ENCODE data around the gene CAPS. TPM values are rescaled to one million over a fixed set of nuclear protein-coding genes. Genes with fewer than 3 reads are reported as not detected.
A peak's percentile ranks its signal among the peaks of the same experiment; 100 is the strongest.

Gene CAPS
- total RNA-seq, 1 experiment from 2014 or later = 2.3 TPM

DNA sequence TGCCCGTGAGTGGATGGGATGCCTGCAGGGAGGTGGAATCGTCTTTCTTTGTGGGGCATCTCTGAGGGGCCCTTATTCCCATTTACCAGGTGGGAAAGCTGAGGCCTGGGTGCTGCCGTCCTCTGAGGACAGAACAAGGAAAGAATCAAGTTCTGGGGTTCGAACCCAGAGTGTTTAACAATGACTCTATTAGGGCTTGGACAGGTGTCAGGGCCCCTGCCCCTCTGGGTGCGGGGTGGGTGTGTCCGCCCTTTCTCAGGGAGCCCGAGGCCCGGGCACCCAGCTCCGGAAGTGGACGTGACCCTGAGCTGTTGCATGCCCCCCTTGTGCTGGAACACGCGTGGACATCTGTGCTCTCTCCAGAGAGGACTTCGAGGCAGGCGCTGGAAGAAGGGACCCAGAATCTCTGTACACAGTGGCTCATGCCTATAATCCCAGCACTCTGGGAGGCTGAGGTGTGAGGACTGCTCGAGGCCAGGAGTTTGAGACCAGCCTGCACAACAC is 21.2 kb upstream of the CAPS start:
- no peak overlapping the region for H2BK15ac ChIP-seq (ENCODE audit: low read depth, low read length)
- H3K23ac ChIP-seq (ENCODE audit: insufficient read length, low read depth, low read length) = no peak overlapping the region
- H3K23me2 ChIP-seq (ENCODE audit: insufficient read length, low read depth, low read length, poor library complexity, severe bottlenecking) = no peaks in the 10 kb centered on the region
- Mint-ChIP-seq H3K36me3 (ENCODE audit: insufficient read depth in 1 of 3, low read depth in 3 of 3) (peaks cover 3 to 11% (median 8%) of the 10 kb centered on the region in 3 experiments; a peak in 6 of 7 replicates), H3K27me3 (ENCODE audit: low read depth) (peaks cover 28% of the 10 kb centered on the region), H3K9me3 (no peaks in the 10 kb centered on the region), H3K4me1 (peaks cover 10 to 15% of the 10 kb centered on the region in 2 experiments), H3K27ac (peak overlapping the region in 1 of 3 experiments; percentile 40; a peak in 1 of 7 replicates), H3K4me3 (no peak overlapping the region)
- TF ChIP-seq, protein P1, sequence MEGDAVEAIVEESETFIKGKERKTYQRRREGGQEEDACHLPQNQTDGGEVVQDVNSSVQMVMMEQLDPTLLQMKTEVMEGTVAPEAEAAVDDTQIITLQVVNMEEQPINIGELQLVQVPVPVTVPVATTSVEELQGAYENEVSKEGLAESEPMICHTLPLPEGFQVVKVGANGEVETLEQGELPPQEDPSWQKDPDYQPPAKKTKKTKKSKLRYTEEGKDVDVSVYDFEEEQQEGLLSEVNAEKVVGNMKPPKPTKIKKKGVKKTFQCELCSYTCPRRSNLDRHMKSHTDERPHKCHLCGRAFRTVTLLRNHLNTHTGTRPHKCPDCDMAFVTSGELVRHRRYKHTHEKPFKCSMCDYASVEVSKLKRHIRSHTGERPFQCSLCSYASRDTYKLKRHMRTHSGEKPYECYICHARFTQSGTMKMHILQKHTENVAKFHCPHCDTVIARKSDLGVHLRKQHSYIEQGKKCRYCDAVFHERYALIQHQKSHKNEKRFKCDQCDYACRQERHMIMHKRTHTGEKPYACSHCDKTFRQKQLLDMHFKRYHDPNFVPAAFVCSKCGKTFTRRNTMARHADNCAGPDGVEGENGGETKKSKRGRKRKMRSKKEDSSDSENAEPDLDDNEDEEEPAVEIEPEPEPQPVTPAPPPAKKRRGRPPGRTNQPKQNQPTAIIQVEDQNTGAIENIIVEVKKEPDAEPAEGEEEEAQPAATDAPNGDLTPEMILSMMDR (conservative IDR thresholded peaks at IDR 0.05) = no peak; the same call in 2 of the 3 replicates
- H2AK5ac ChIP-seq (ENCODE audit: insufficient read length, low read length) = no peak overlapping the region
- H3K9ac ChIP-seq (ENCODE audit: extremely low read depth, insufficient read length, low read length) = no peak overlapping the region
- H3K4me2 ChIP-seq (ENCODE audit: insufficient read depth, insufficient read length, low read length) = no peak overlapping the region
- H4K91ac ChIP-seq (ENCODE audit: insufficient read length, low read depth, low read length) = no peak overlapping the region
- no peak overlapping the region for H2AFZ ChIP-seq (ENCODE audit: low read length)
- no peaks in the 10 kb centered on the region for H3K79me1 ChIP-seq (ENCODE audit: insufficient read depth, low read depth, low read length, poor library complexity, severe bottlenecking)
- H2BK20ac ChIP-seq (ENCODE audit: low read depth, low read length, poor library complexity, severe bottlenecking) = no peak overlapping the region
- H4K5ac ChIP-seq (ENCODE audit: insufficient read length, low read depth, low read length) = no peak overlapping the region
- H4K20me1 ChIP-seq (ENCODE audit: control insufficient read depth, insufficient read depth, insufficient read length) = no peaks in the 10 kb centered on the region
- no peak overlapping the region for H2BK120ac ChIP-seq (ENCODE audit: low read depth, low read length, poor library complexity, severe bottlenecking)
- H3K27me3 ChIP-seq (ENCODE audit: insufficient read depth, low read length) = no peaks in the 10 kb centered on the region
- no peaks in the 10 kb centered on the region; the same call in 1 of the 2 replicates for H3K4me1 ChIP-seq (ENCODE audit: insufficient read depth, low read length)
- H3K27ac ChIP-seq (ENCODE audit: insufficient read length, low read depth, low read length) = no peak overlapping the region
- no peaks in the 10 kb centered on the region for H3K9me3 ChIP-seq (ENCODE audit: control insufficient read depth, low read depth, low read length)
- no peak overlapping the region for H3K18ac ChIP-seq (ENCODE audit: insufficient read length, low read depth, low read length)
- H3K79me2 ChIP-seq (ENCODE audit: insufficient read depth, low read length) = no peaks in the 10 kb centered on the region
- DNase-seq = no peak
- H3T11ph ChIP-seq (ENCODE audit: low read length) = no peak overlapping the region
- H3K14ac ChIP-seq (ENCODE audit: insufficient read depth, low read length) = no peak overlapping the region
- no CpG with 5 or more reads among the region's 15 CpGs for WGBS (ENCODE audit: extremely low coverage, insufficient read length, low lambda C conversion rate)
- H3K4ac ChIP-seq (ENCODE audit: low read depth, low read length) = no peak overlapping the region
- H2BK12ac ChIP-seq (ENCODE audit: insufficient read length, low read depth, low read length) = no peak overlapping the region
- no peak overlapping the region for H4K8ac ChIP-seq (replicated peaks; ENCODE audit: insufficient read length, low read depth, low read length)
- no peak overlapping the region for H3K56ac ChIP-seq (ENCODE audit: insufficient read length, low read depth, low read length)
- no peak overlapping the region for H2BK5ac ChIP-seq (ENCODE audit: insufficient read length, low read length)
